ENCODE results near the gene FXYD1. TPM values are rescaled to one million over a fixed set of nuclear protein-coding genes. Genes with fewer than 3 reads are reported as not detected.

FXYD1 gene
- total RNA-seq, 1 experiment from 2014 or later = not detected

GRCh38 chr19:35130761-35131720 is 7.6 kb upstream of the FXYD1 start:
- TF ChIP-seq TCF7L2 (IDR thresholded peaks at IDR 0.05; ENCODE audit: low read depth, low read length) = no peak
- no peak for TF ChIP-seq CTCF (IDR thresholded peaks at IDR 0.05)
- TF ChIP-seq REST (IDR thresholded peaks at IDR 0.05; ENCODE audit: insufficient read depth in 1 of 2, low read depth in 2 of 2, low read length in 1 of 2) = no peak
- TF ChIP-seq POLR2AphosphoS5 (IDR thresholded peaks at IDR 0.05; ENCODE audit: low read depth, low read length) = no peak
- no peak for TF ChIP-seq SIN3A (IDR thresholded peaks at IDR 0.05; ENCODE audit: borderline replicate concordance, insufficient read depth, low read depth, low read length)
- Histone ChIP-seq H3K4me1 (ENCODE audit: control insufficient read depth, insufficient read depth, low read length) (peaks cover 5% of the 10 kb centered on the region; the same call in 1 of the 2 replicates), H3K4me3 (ENCODE audit: low read depth in 2 of 2, low read length in 2 of 2) (no peak overlapping the region), H3K27ac (ENCODE audit: low read length) (no peak overlapping the region), H3K9me3 (ENCODE audit: control insufficient read depth, insufficient read depth, low read depth, low read length) (no peaks in the 10 kb centered on the region), H3K27me3 (ENCODE audit: control insufficient read depth, insufficient read depth, low read length) (no peaks in the 10 kb centered on the region), H3K36me3 (ENCODE audit: control insufficient read depth, insufficient read depth, low read length) (no peaks in the 10 kb centered on the region)
- BruUV-seq (replicated peaks) = no TSS peak
- intact Hi-C loops (cut with micrococcal nuclease; ENCODE audit: unreplicated experiment) (no loop called here), in situ Hi-C loops (cut with HindIII; ENCODE audit: low pct_unique_long_range_greater_than_20kb, low sequenced_read_pairs) (no loop called here)
- ChIA-PET POLR2A (no interaction called here), CTCF (no interaction called here)
- DNase-seq (ENCODE audit: low read depth, low spot score) (no peak), ATAC-seq (no peak)

- DNase-seq (ENCODE audit: low read depth, low spot score) (no peak), ATAC-seq (no peak)
- Histone ChIP-seq H3K36me3 (ENCODE audit: control insufficient read depth, insufficient read depth, low read length) (no peaks in the 10 kb centered on the region), H3K27ac (ENCODE audit: low read length) (no peak overlapping the region), H3K4me1 (ENCODE audit: control insufficient read depth, insufficient read depth, low read length) (peaks cover 5% of the 10 kb centered on the region; the same call in 1 of the 2 replicates), H3K4me3 (ENCODE audit: low read depth in 2 of 2, low read length in 2 of 2) (no peak overlapping the region), H3K27me3 (ENCODE audit: control insufficient read depth, insufficient read depth, low read length) (no peaks in the 10 kb centered on the region), H3K9me3 (ENCODE audit: control insufficient read depth, insufficient read depth, low read depth, low read length) (no peaks in the 10 kb centered on the region)
- intact Hi-C loops (cut with micrococcal nuclease; ENCODE audit: unreplicated experiment) = no loop called here
- BruUV-seq (replicated peaks) = no TSS peak
- TF ChIP-seq POLR2AphosphoS5 (IDR thresholded peaks at IDR 0.05; ENCODE audit: low read depth, low read length) = no peak
- TF ChIP-seq REST (IDR thresholded peaks at IDR 0.05; ENCODE audit: insufficient read depth in 1 of 2, low read depth in 2 of 2, low read length in 1 of 2) = no peak
- TF ChIP-seq SIN3A (IDR thresholded peaks at IDR 0.05; ENCODE audit: borderline replicate concordance, insufficient read depth, low read depth, low read length) = no peak
- no peak for TF ChIP-seq TCF7L2 (IDR thresholded peaks at IDR 0.05; ENCODE audit: low read depth, low read length)
- TF ChIP-seq CTCF (IDR thresholded peaks at IDR 0.05) = no peak
- in situ Hi-C loops (cut with HindIII; ENCODE audit: low pct_unique_long_range_greater_than_20kb, low sequenced_read_pairs) = no loop called here
- POLR2A ChIA-PET = no interaction called here
- CTCF ChIA-PET = no interaction called here
Measured at GRCh38 chr19:35132254-35132653, 6.4 kb upstream of the FXYD1 start.

All from Panc1 (cell line).